ENCODE data around the gene ADPRH. TPM values are rescaled to one million over a fixed set of nuclear protein-coding genes. Genes with fewer than 3 reads are reported as not detected.

ADPRH gene
- polyA plus RNA-seq, 3 donors = 10.6 to 37.8 (median 31.5) TPM

DNA sequence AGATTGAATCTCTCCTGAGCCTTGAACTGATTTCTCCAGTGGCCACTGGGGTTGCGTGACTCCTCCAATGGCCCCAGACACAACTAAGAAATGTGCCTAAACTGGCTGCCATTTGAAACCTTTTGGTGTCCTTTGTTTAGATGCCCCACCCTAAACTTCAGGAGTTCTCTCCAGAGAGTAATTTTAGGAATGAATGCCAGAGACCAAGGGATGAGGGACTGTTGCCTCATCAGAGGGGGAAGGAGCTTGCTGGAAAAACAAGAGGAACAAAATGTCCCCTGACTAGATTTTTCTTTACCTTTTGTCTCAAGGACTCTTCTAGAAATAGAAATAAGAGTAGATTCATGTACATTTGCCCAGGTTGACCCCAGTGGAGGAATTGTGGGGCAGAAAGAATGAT is 8.1 kb upstream of the ADPRH start:
- no peaks in the 10 kb centered on the region for H4K20me1 ChIP-seq (ENCODE audit: insufficient read depth, low read length)
- WGBS (ENCODE audit: insufficient coverage) = 86% methylated on average over 1 of the region's 1 CpG
- intact Hi-C loops (cut with micrococcal nuclease) = no loop called here
- peaks cover 30 to 31% of the 10 kb centered on the region in 2 donors for H3K4me1 ChIP-seq (ENCODE audit: control insufficient read depth in 1 of 2, insufficient read depth in 2 of 2, low read length in 2 of 2)
- no peaks in the 10 kb centered on the region for H3K79me2 ChIP-seq (ENCODE audit: insufficient read depth, low read length)
- peak overlapping the region; percentile 37 for H3K4me2 ChIP-seq (replicated peaks; ENCODE audit: extremely low read depth, low read length, poor library complexity, severe bottlenecking)
- Mint-ChIP-seq H3K36me3 (no peaks in the 10 kb centered on the region), H3K4me1 (peaks cover 30% of the 10 kb centered on the region), H3K4me3 (no peak overlapping the region), H3K9me3 (no peaks in the 10 kb centered on the region), H3K27me3 (ENCODE audit: low read depth in 3 of 3) (peaks cover 0 to 2% (median 0%) of the 10 kb centered on the region in 3 donors), H3K27ac (peak overlapping the region; percentile 94 to 97 (median 97))
- no peaks in the 10 kb centered on the region for H3K27me3 ChIP-seq (ENCODE audit: control insufficient read depth in 2 of 2, insufficient read depth in 2 of 2, low read length in 2 of 2)
- TF ChIP-seq, protein P1, sequence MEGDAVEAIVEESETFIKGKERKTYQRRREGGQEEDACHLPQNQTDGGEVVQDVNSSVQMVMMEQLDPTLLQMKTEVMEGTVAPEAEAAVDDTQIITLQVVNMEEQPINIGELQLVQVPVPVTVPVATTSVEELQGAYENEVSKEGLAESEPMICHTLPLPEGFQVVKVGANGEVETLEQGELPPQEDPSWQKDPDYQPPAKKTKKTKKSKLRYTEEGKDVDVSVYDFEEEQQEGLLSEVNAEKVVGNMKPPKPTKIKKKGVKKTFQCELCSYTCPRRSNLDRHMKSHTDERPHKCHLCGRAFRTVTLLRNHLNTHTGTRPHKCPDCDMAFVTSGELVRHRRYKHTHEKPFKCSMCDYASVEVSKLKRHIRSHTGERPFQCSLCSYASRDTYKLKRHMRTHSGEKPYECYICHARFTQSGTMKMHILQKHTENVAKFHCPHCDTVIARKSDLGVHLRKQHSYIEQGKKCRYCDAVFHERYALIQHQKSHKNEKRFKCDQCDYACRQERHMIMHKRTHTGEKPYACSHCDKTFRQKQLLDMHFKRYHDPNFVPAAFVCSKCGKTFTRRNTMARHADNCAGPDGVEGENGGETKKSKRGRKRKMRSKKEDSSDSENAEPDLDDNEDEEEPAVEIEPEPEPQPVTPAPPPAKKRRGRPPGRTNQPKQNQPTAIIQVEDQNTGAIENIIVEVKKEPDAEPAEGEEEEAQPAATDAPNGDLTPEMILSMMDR (IDR thresholded peaks at IDR 0.05) = no peak
- no peak for DNase-seq
- H2AFZ ChIP-seq (ENCODE audit: insufficient read depth, low read depth, low read length, poor library complexity, severe bottlenecking) = no peak overlapping the region
- no peak overlapping the region for H3K9ac ChIP-seq (ENCODE audit: insufficient read depth, low read length, poor library complexity, severe bottlenecking)
- no peaks in the 10 kb centered on the region for H3K36me3 ChIP-seq (replicated peaks in 1 of 2; ENCODE audit: control insufficient read depth in 1 of 2, insufficient read depth in 2 of 2, low read length in 2 of 2)
- H3K27ac ChIP-seq (ENCODE audit: low read depth in 1 of 2, low read length in 2 of 2) = peak overlapping the region; percentile 83 to 88
- no peaks in the 10 kb centered on the region for H3K9me3 ChIP-seq (replicated peaks in 1 of 2; ENCODE audit: control insufficient read depth in 1 of 2, insufficient read depth in 1 of 2, low read length in 2 of 2)
- no peak overlapping the region for H3K4me3 ChIP-seq (replicated peaks in 1 of 3; ENCODE audit: low read depth in 2 of 3, low read length in 3 of 3)

DNA sequence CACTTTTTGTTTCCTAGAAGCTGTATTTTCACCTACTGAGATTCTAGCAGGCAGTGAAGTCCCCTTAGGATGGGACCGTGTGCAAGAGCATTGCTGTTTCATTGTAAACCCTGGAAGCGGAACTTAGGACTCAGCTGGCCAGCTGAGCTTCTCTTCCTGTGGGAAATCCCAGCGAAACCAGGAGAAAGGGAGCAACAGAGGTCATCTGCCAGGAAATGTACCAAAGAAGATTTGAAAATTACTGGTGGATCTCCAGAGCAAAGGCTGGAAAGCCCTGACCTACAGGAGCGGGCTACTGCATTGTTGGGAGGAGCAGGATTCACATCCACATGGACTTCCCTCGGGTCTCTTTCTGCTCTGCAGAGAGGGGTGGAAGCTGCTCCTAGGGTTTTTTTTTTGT is 7.6 kb upstream of the ADPRH start:
- no peak for DNase-seq
- Mint-ChIP-seq H3K4me1 (peaks cover 30% of the 10 kb centered on the region), H3K27ac (peak overlapping the region in 6 of 7 donors; percentile 30 to 97 (median 96)), H3K9me3 (no peaks in the 10 kb centered on the region), H3K27me3 (ENCODE audit: low read depth in 3 of 3) (peaks cover 0 to 2% (median 0%) of the 10 kb centered on the region in 3 donors), H3K36me3 (no peaks in the 10 kb centered on the region), H3K4me3 (no peak overlapping the region)
- intact Hi-C loops (cut with micrococcal nuclease) = no loop called here
- H3K27me3 ChIP-seq (ENCODE audit: control insufficient read depth in 2 of 2, insufficient read depth in 2 of 2, low read length in 2 of 2) = no peaks in the 10 kb centered on the region
- no peak overlapping the region for H2AFZ ChIP-seq (ENCODE audit: insufficient read depth, low read depth, low read length, poor library complexity, severe bottlenecking)
- no peaks in the 10 kb centered on the region for H3K36me3 ChIP-seq (replicated peaks in 1 of 2; ENCODE audit: control insufficient read depth in 1 of 2, insufficient read depth in 2 of 2, low read length in 2 of 2)
- peak overlapping the region in 1 of 2 donors; percentile 83 for H3K27ac ChIP-seq (ENCODE audit: low read depth in 1 of 2, low read length in 2 of 2)
- H4K20me1 ChIP-seq (ENCODE audit: insufficient read depth, low read length) = no peaks in the 10 kb centered on the region
- TF ChIP-seq, protein P1 (IDR thresholded peaks at IDR 0.05) = no peak
- no peak overlapping the region for H3K9ac ChIP-seq (ENCODE audit: insufficient read depth, low read length, poor library complexity, severe bottlenecking)
- 93% methylated on average over 5 of the region's 5 CpGs for WGBS (ENCODE audit: insufficient coverage)
- H3K79me2 ChIP-seq (ENCODE audit: insufficient read depth, low read length) = no peaks in the 10 kb centered on the region
- peaks cover 30 to 31% of the 10 kb centered on the region in 2 donors for H3K4me1 ChIP-seq (ENCODE audit: control insufficient read depth in 1 of 2, insufficient read depth in 2 of 2, low read length in 2 of 2)
- no peak overlapping the region for H3K4me2 ChIP-seq (replicated peaks; ENCODE audit: extremely low read depth, low read length, poor library complexity, severe bottlenecking)
- no peaks in the 10 kb centered on the region for H3K9me3 ChIP-seq (replicated peaks in 1 of 2; ENCODE audit: control insufficient read depth in 1 of 2, insufficient read depth in 1 of 2, low read length in 2 of 2)
- no peak overlapping the region for H3K4me3 ChIP-seq (replicated peaks in 1 of 3; ENCODE audit: low read depth in 2 of 3, low read length in 3 of 3)

All from CD14-positive monocyte (primary cell).